CD4-positive, CD25-positive, alpha-beta regulatory T cell (primary cell): ENCODE data around the gene BBS9. TPM values are rescaled to one million over a fixed set of nuclear protein-coding genes. Genes with fewer than 3 reads are reported as not detected.
A peak's percentile ranks its signal among the peaks of the same experiment; 100 is the strongest.

Experiments used
- ATAC-seq, 2 donors: fragments of 150-1000 bp; cut with Tn5 transposase; one replicate each; pipeline ENCODE4 v1.10.0; 2021; ENCODE audit warnings: low read depth in 2 of 2, moderate number of reproducible peaks in 2 of 2, moderate library complexity in 1 of 2
- DNase-seq, 3 donors: peaks; one replicate each; pipeline versions ENCODE4 v3.0.0 to v3.0.0-alpha.2; 2012 to 2022; ENCODE audit warnings: mixed read lengths in 1 of 3
- H3K27ac ChIP-seq: one replicate; pipeline ENCODE4 v1.7.0; 2013; ENCODE audit warnings: mild to moderate bottlenecking, low read length; ENCODE audit not compliant: insufficient read depth, poor library complexity, severe bottlenecking
- H3K27me3 ChIP-seq: one replicate; pipeline ENCODE4 v1.7.0; 2013; ENCODE audit warnings: low read length; ENCODE audit not compliant: control insufficient read depth, insufficient read depth
- H3K36me3 ChIP-seq: one replicate; pipeline ENCODE4 v1.7.0; 2013; ENCODE audit warnings: mild to moderate bottlenecking, low read length, moderate library complexity; ENCODE audit not compliant: control insufficient read depth, insufficient read depth
- H3K4me1 ChIP-seq: 2 replicates; pipeline ENCODE4 v1.7.0; 2013; ENCODE audit warnings: mild to moderate bottlenecking, low read length; ENCODE audit not compliant: insufficient read depth, control insufficient read depth, poor library complexity, severe bottlenecking
- H3K4me3 ChIP-seq: one replicate; pipeline ENCODE4 v1.7.0; 2013; ENCODE audit warnings: low read depth, mild to moderate bottlenecking, low read length, moderate library complexity
- H3K9me3 ChIP-seq, 2 experiments: 1 replicate in 1 of 2; 2 replicates in 1 of 2; pipeline ENCODE4 v1.7.0; 2013; ENCODE audit warnings: low read length in 2 of 2, mild to moderate bottlenecking in 1 of 2, moderate library complexity in 1 of 2; ENCODE audit not compliant: control insufficient read depth in 2 of 2
- H3K27ac Mint-ChIP-seq, 3 donors: one replicate each; pipeline ENCODE4 v1.8.0; 2020 to 2022; ENCODE audit warnings: mild to moderate bottlenecking in 3 of 3, mixed read lengths in 3 of 3, moderate library complexity in 2 of 3
- H3K27me3 Mint-ChIP-seq: one replicate; pipeline ENCODE4 v1.8.0; 2022; ENCODE audit warnings: mild to moderate bottlenecking, mixed read lengths
- H3K36me3 Mint-ChIP-seq: one replicate; pipeline ENCODE4 v1.8.0; 2020; ENCODE audit warnings: mixed read lengths
- H3K4me1 Mint-ChIP-seq, 4 donors: one replicate each; pipeline ENCODE4 v1.8.0; 2020 to 2022; ENCODE audit warnings: mixed read lengths in 4 of 4, mild to moderate bottlenecking in 1 of 4
- H3K4me3 Mint-ChIP-seq, 4 donors: one replicate each; pipeline ENCODE4 v1.8.0; 2020 to 2022; ENCODE audit warnings: mild to moderate bottlenecking in 4 of 4, mixed read lengths in 4 of 4, moderate library complexity in 3 of 4
- H3K9me3 Mint-ChIP-seq, 7 donors: one replicate each; pipeline ENCODE4 v1.8.0; 2020 to 2022; ENCODE audit warnings: mixed read lengths in 7 of 7, mild to moderate bottlenecking in 3 of 7, moderate library complexity in 2 of 7
- polyA plus RNA-seq, 4 donors: library from polyadenylated mRNA; unstranded; fragments of 300-500 nt; fragmentation: Illumina TruSeq; gene quantifications; one replicate each; pipeline ENCODE4 v1.2.3, GENCODE V29; 2021
- total RNA-seq: library from RNA; stranded (reverse); gene quantifications from one replicate; pipeline ENCODE4 v1.2.3, GENCODE V29; 2022

BBS9 gene
- total and polyA plus RNA-seq, 5 donors from 2014 or later: 8.1 to 18.7 (median 13.2) TPM

DNA sequence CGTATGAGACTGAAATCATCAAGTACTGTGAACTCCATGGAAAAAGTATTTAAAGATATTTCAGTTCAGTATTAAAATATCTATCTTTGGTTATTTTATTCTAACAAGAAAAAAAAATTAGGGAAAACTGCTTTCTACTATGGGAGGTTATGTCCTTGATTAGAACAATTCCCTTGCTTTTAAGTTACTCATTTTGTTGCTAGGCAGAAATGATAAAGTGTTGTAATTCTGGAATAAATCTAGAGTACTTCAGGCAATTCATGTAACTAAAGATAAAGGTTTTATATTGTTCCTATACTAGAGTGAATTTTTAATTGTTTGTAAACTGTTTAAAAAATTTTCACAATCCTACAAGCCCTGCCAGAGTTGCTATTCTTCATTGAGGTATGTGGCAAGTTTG, 92.0 kb downstream of the BBS9 start:
- Histone ChIP-seq H3K4me1 (no peaks in the 10 kb centered on the region), H3K27ac (no peak overlapping the region), H3K27me3 (no peaks in the 10 kb centered on the region), H3K9me3 (no peaks in the 10 kb centered on the region), H3K36me3 (no peaks in the 10 kb centered on the region), H3K4me3 (no peak overlapping the region)
- Mint-ChIP-seq H3K27me3 (no peaks in the 10 kb centered on the region), H3K4me3 (no peak overlapping the region), H3K9me3 (peaks cover 0 to 2% (median 0%) of the 10 kb centered on the region in 7 donors), H3K36me3 (no peaks in the 10 kb centered on the region), H3K4me1 (peaks cover 0 to 3% (median 0%) of the 10 kb centered on the region in 4 donors), H3K27ac (no peak overlapping the region)
- DNase-seq (no peak), ATAC-seq (no peak)

DNA sequence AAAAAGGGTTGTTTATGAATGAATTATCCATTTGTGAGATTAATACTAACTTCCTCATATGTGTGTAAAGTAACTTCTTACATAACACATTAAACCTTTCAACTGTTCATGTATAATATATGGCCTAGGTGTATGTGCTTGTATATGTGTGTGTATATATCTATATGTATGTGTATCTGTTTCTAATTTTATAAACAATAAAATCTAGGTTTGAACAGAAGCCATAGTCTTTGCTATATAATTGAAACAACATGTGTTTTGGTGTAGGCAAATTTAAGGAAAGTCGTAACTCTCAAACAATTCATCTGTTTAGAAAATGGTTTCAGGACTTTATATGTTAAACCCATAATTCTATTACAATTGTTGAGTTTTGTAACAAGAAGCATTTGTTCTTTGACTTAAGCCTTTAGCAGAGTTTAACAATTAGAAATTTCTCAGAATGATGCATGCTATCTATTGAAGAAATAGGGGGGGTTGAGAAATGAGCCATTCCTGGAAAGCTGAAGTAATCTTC, 103.3 kb downstream of the BBS9 start:
- Mint-ChIP-seq H3K27me3 (no peaks in the 10 kb centered on the region), H3K9me3 (peaks cover 0 to 4% (median 1%) of the 10 kb centered on the region in 7 donors), H3K4me3 (no peak overlapping the region), H3K4me1 (peaks cover 2 to 6% (median 4%) of the 10 kb centered on the region in 4 donors), H3K27ac (no peak overlapping the region), H3K36me3 (peaks cover 12% of the 10 kb centered on the region)
- Histone ChIP-seq H3K4me1 (no peaks in the 10 kb centered on the region), H3K27me3 (no peaks in the 10 kb centered on the region), H3K9me3 (no peaks in the 10 kb centered on the region), H3K4me3 (no peak overlapping the region), H3K36me3 (no peaks in the 10 kb centered on the region), H3K27ac (no peak overlapping the region)
- ATAC-seq (no peak), DNase-seq (no peak)

DNA sequence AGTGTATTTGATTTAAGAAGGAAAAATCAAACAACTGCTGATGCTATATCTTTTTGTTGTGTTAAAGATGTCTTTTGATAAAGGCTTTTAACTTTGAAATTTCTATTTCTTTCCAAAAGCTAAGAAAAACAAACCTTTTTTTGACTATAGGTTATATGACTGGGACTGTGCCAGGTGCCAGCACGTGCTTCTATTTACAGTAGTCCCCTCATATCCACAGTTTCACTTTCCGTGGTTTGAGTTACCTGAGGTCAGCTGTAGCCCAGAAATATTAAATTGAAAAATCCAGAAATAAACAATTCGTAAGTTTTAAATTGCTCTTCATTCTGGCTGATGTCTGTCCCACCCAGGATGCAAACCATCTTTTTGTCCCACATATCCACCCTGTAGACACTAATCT, 104.3 kb downstream of the BBS9 start:
- H3K4me1 ChIP-seq: no peaks in the 10 kb centered on the region
- Mint-ChIP-seq H3K4me3 (no peak overlapping the region), H3K9me3 (peaks cover 0 to 4% (median 1%) of the 10 kb centered on the region in 7 donors), H3K27me3 (no peaks in the 10 kb centered on the region), H3K36me3 (peaks cover 10% of the 10 kb centered on the region), H3K4me1 (peaks cover 2 to 6% (median 4%) of the 10 kb centered on the region in 4 donors), H3K27ac (no peak overlapping the region)
- H3K27me3 ChIP-seq: no peaks in the 10 kb centered on the region
- DNase-seq (no peak), ATAC-seq (no peak)
- H3K4me3 ChIP-seq: no peak overlapping the region
- no peak overlapping the region for H3K27ac ChIP-seq
- H3K36me3 ChIP-seq: no peaks in the 10 kb centered on the region
- no peaks in the 10 kb centered on the region for H3K9me3 ChIP-seq

GRCh38 chr7:33237036-33237435, 107.7 kb downstream of the BBS9 start:
- H3K27ac ChIP-seq: no peak overlapping the region
- H3K9me3 ChIP-seq: no peaks in the 10 kb centered on the region
- H3K4me1 Mint-ChIP-seq: peaks cover 2 to 6% (median 4%) of the 10 kb centered on the region in 4 donors
- no peaks in the 10 kb centered on the region for H3K36me3 Mint-ChIP-seq
- no peak for ATAC-seq
- no peak overlapping the region for H3K4me3 Mint-ChIP-seq
- H3K27ac Mint-ChIP-seq: no peak overlapping the region
- H3K4me1 ChIP-seq: no peaks in the 10 kb centered on the region
- H3K36me3 ChIP-seq: no peaks in the 10 kb centered on the region
- no peaks in the 10 kb centered on the region for H3K27me3 ChIP-seq
- H3K27me3 Mint-ChIP-seq: no peaks in the 10 kb centered on the region
- DNase-seq: no peak
- no peak overlapping the region for H3K4me3 ChIP-seq
- H3K9me3 Mint-ChIP-seq: peaks cover 0 to 1% (median 0%) of the 10 kb centered on the region in 7 donors

- Histone ChIP-seq H3K27ac (no peak overlapping the region), H3K4me1 (no peaks in the 10 kb centered on the region), H3K4me3 (no peak overlapping the region), H3K27me3 (no peaks in the 10 kb centered on the region), H3K9me3 (no peaks in the 10 kb centered on the region), H3K36me3 (no peaks in the 10 kb centered on the region)
- Mint-ChIP-seq H3K4me3 (no peak overlapping the region), H3K9me3 (no peaks in the 10 kb centered on the region), H3K27me3 (no peaks in the 10 kb centered on the region), H3K27ac (no peak overlapping the region), H3K36me3 (no peaks in the 10 kb centered on the region), H3K4me1 (no peaks in the 10 kb centered on the region)
- ATAC-seq (no peak), DNase-seq (peak in 1 of 3 donors; percentile 21)
Observed at GRCh38 chr7:33243319-33243881, 114.0 kb downstream of the BBS9 start.

DNA sequence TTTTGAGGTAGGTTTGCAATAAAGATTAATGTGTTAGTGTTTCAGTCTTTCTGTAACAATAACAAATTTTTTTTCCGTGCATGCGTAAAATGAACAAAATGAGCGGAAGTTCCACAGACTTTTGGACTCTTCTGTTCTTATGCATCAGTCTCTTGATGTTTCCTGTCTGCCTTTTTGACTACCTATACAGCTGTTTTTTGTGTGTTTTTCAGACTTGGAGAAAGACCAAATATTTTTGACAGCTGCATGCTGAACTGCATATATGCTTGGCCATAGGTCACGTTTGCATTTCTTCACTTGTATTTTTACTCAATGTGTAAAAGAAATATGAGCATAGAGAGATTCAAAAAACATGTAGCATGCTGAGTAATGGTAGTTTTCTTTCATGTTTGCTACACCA, 119.3 kb downstream of the BBS9 start:
- no peaks in the 10 kb centered on the region for H3K4me1 ChIP-seq
- ATAC-seq (no peak), DNase-seq (no peak)
- no peaks in the 10 kb centered on the region for H3K9me3 ChIP-seq
- H3K36me3 Mint-ChIP-seq: peaks cover 9% of the 10 kb centered on the region
- H3K36me3 ChIP-seq: no peaks in the 10 kb centered on the region
- no peak overlapping the region for H3K4me3 ChIP-seq
- no peaks in the 10 kb centered on the region for H3K27me3 ChIP-seq
- H3K4me1 Mint-ChIP-seq: peaks cover 0 to 4% (median 0%) of the 10 kb centered on the region in 4 donors
- H3K27ac Mint-ChIP-seq: no peak overlapping the region
- no peaks in the 10 kb centered on the region for H3K27me3 Mint-ChIP-seq
- H3K4me3 Mint-ChIP-seq: no peak overlapping the region
- H3K9me3 Mint-ChIP-seq: peaks cover 0 to 5% (median 1%) of the 10 kb centered on the region in 7 donors
- no peak overlapping the region for H3K27ac ChIP-seq

DNA sequence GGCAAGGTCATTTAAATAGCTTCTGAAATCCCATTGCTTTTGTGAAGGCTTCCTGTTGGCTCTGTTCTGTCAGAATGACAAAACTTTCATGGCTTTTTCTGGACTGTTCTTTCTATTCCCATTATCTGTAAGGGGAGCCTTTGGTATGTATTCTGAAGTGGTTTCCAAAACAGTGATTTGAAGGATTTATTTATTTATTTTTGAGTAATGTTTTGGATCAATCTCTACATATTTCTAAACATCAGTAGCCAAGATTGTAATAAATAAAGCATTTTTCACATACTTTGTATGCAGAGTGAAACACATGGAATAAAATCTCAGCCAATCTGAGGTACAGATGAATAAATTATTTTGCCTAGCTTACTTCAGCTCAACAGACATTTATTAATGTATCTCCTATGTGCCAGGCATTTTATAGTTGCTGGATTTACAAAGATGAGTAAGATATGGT, 121.1 kb downstream of the BBS9 start:
- Histone ChIP-seq H3K36me3 (no peaks in the 10 kb centered on the region), H3K4me1 (no peaks in the 10 kb centered on the region), H3K27me3 (no peaks in the 10 kb centered on the region), H3K4me3 (no peak overlapping the region), H3K27ac (no peak overlapping the region), H3K9me3 (no peaks in the 10 kb centered on the region)
- Mint-ChIP-seq H3K9me3 (peaks cover 0 to 5% (median 1%) of the 10 kb centered on the region in 7 donors), H3K4me3 (no peak overlapping the region), H3K27me3 (no peaks in the 10 kb centered on the region), H3K36me3 (peaks cover 9% of the 10 kb centered on the region), H3K4me1 (peaks cover 0 to 4% (median 0%) of the 10 kb centered on the region in 4 donors), H3K27ac (no peak overlapping the region)
- ATAC-seq (no peak), DNase-seq (no peak)

GRCh38 chr7:33251301-33251700, 121.9 kb downstream of the BBS9 start:
- Histone ChIP-seq H3K4me3 (no peak overlapping the region), H3K27ac (no peak overlapping the region), H3K36me3 (no peaks in the 10 kb centered on the region), H3K4me1 (no peaks in the 10 kb centered on the region), H3K27me3 (no peaks in the 10 kb centered on the region), H3K9me3 (no peaks in the 10 kb centered on the region)
- Mint-ChIP-seq H3K27me3 (no peaks in the 10 kb centered on the region), H3K27ac (no peak overlapping the region), H3K4me3 (no peak overlapping the region), H3K4me1 (peaks cover 0 to 4% (median 0%) of the 10 kb centered on the region in 4 donors), H3K36me3 (peaks cover 9% of the 10 kb centered on the region), H3K9me3 (peaks cover 0 to 5% (median 1%) of the 10 kb centered on the region in 7 donors)
- ATAC-seq (no peak), DNase-seq (no peak)
